Right renal cortex interstitium (tissue), 3 donors: ENCODE measurements around the gene IP6K1. TPM values are rescaled to one million over a fixed set of nuclear protein-coding genes. Genes with fewer than 3 reads are reported as not detected.
A peak's percentile ranks its signal among the peaks of the same experiment; 100 is the strongest.
"Not testable (repeated sequence)": the region's sequence is repeated elsewhere in the genome, so short reads cannot be mapped to it uniquely, and the experiment has no call there.

Experiments used
- DNase-seq, 3 donors: peaks; one replicate each; pipeline ENCODE4 v3.0.0-alpha.2; 2013; ENCODE audit warnings: low read depth in 3 of 3, low spot score in 2 of 3
- polyA plus RNA-seq, 3 donors: library from polyadenylated mRNA; unstranded; fragments of 120-200 nt; gene quantifications; one replicate each; pipeline ENCODE4 v1.2.1, GENCODE V29; 2013; ENCODE audit not compliant: insufficient read length in 3 of 3

The IP6K1 gene
- polyA plus RNA-seq, result 10 to 100 TPM; 52.5 to 60.9 (median 55.7) TPM

- peak; percentile 99 to 100 (median 100) for DNase-seq
These were observed at the start of gene IP6K1 for GRCh38 chr3:49786357-49787181. IP6K1 (minus strand) TSS chr3:49786542; CDS start chr3:49748040, 38,502 bp downstream.

GRCh38 chr3:49831341-49831740, 45.0 kb upstream of the IP6K1 start:
- DNase-seq, result no peak

- DNase-seq, result no peak
These were observed 39.7 kb upstream of the IP6K1 start for GRCh38 chr3:49826016-49826415.

DNA sequence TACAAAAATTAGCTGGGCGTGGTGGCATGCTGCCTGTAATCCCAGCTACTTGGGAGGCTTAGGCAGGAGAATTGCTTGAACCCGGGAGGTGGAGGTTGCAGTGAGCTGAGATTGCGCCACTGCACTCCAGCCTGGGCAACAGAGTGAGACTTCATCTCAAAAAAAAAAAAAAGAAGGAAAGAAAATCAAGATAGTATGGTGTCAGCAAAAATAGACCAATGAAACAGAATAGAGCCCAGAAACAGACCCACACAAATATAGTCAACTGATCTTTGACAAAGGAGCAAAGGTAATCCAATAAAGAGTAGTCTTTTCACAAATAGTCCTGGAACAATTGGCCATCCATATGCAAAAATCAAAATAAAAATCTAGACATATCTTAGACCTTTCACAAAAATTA, 36.8 kb upstream of the IP6K1 start:
- not testable (repeated sequence) for DNase-seq

DNA sequence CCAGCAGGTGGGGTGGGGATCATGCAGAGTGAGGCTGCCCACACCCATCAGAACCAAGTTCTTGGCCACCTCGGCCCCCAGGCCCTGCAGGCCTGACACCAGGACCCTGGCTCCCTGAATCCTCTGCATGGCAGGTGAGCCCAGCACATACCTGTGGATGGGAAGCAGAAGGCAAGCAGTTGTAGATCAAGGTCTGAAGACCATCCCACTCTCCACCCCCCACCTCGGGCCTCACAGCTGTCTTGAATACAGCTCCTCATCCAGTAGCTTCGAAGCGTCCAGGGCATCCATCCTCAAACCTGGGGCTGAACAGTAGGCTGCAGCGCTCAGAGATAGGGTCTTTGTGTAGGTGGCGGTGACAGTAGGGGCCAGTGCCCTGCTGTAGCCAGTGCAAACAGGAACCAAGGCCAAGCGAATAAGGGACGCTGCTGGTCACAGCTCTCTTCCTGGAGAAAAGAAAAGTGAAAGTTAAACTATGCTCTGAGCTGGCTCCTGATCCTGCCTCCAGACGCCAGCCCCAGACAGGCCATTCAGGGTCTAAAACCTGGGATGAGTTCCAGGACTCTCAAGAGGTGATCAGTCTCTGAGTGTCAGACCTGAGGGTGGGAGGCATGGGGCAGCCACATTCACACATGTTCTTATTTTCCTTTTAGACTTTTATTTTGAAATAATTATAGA, 27.3 kb upstream of the IP6K1 start, which contains the start of gene UBA7:
UBA7 (minus strand) TSS at position 457 of the 678 bp plus-strand sequence; CDS start at position 291, 166 bp downstream.
- no peak for DNase-seq

DNA sequence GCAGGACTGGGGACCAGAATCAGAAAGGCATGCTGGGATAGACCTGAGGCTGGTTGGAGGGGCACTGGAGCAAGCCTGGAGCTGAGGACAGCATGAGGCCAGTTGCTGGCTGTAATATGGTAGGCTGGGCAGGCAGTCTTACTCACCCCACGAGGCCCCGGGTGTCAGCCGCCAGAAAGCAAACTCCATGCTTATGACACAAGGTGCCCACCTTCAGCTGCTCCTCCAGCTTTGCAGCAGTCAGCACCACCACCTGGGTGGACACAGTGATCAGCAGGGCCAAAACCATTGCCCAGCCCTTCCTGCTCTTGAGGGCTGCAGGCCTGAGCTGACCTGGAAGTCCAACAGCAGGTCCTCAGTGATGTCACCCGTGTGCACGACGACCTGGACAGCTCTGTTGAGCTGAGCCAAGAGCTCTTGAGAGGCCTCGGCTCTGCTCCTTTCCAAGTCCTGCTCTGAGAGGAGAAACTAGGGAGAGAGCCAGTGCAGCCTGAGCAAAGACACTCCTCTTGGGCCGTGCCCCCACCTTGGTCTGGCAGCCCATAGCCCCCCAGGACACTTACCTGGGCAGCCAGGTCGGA, 26.7 kb upstream of the IP6K1 start:
- DNase-seq, result no peak

GRCh38 chr3:49807431-49808114, 21.2 kb upstream of the IP6K1 start:
- peak in 1 of 3 donors; percentile 45 for DNase-seq

DNA sequence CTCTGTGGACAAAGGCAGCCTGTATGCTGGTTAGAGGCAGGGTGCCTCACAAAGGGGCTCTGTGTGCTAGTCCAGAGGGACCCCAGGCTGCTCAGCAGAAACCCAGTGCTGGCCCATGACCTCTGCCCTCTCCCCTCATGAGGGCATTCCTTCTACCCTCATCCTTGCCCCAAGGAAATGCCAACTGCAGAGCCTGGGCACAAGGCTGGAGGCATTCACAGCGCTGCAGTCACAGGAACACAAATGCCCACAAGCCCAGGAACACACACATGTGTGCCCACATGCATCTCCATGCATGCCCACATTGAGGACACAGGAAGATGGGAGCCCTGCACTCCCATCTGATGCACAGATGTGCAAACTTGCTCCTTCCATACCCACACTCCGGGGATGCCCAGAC, 20.5 kb upstream of the IP6K1 start:
- no peak for DNase-seq

DNA sequence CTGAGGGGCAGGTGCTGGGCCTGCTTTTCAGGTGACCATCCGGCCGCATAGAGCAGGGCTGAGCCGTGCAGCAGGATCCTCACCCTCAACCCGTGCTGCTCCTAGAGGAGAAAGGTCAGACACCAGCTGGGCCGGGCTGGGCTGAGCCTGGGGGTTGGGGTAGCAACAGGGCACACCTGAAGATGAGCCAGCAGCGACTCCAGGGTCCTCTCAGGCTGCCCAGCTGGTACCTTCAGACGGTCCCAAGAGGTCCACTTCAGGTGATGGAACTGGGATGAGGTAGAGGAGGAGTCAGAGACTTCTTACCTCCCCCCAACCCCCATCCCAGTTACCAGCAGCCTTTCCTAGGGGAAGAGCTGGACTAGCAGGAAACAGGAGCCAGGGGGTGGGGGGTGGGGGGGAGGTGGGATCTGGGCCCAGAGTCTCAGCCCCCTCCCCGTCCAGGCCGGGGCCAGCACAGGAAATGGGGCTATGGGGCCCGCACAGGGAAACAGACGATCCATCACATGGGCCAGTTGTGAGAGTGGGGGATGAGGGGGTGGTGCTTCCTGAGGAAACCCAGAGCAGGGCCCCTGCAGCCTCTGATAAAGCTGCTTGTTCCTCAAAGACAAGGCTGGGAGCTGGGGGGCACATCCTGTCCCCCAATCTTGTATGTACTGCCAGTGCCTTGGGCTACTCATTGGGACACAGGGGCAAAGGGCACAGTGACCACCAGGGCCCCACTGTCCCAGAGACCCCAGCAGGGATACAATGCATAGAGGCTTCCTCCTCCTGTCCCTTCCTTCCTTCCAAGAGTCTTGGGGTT, 19.8 kb upstream of the IP6K1 start:
- peak in 2 of 3 donors; percentile 74 to 77 for DNase-seq

DNA sequence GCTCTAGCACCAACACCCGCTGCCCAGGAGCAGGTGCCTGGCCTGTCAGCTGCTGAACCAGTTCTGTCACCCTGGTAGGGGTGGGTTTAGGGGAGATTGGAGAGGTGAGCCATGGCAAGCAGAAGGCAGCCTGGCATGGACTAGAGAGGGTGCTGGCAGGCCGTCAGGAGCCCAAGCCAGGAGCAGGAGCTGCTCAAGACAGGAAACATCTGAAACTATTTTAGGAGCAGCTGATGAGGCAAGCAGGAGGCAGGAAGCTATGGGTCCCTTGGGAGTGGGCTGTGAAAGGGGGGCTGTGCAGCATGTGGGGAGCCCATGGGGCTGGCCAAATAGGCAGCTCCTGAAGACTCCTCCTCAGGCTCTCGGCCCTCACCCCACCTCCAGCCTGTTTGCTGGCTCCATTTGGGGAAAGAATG, 19.0 kb upstream of the IP6K1 start:
- peak in 2 of 3 donors; percentile 65 to 75 for DNase-seq

DNA sequence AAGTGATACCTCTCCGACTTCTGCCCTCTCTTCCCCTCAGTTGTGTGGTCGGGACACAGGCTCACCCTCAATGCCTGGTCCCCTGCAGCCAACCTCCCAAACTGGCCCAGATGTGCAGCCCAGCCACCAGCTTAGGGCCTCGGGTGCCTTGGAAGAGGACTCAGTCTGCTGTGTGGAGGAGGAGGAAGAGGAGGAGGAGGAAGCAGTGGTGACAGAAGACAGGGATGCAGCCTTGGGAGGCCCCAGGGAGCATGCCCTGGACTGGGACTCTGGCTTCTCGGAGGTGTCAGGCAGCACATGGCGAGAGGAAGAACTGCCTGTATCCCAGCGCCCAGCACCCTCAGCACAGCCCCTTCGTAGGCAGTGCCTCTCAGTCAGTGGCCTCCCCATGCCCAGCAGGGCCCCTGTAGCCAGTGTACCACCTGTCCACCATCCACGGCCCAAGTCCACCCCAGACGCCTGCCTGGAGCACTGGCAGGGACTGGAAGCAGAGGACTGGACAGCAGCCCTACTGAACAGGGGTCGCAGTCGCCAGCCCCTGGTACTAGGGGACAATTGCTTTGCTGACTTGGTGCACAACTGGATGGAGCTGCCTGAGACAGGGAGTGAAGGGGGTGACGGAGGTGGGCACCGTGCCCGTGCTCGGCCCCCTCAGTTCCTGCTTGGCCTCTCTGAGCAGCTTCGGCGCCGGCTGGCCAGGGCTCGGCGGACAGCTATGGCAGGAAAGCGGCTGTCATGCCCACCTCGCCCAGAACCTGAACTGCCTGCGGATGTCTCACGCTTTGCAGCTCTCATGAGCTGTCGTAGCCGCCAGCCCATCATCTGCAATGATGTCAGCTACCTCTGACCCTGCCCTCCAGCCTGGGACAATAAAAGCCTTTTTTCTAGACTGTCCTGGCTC, 18.0 kb upstream of the IP6K1 start:
- DNase-seq, result no peak

- DNase-seq, result peak in 1 of 3 donors; percentile 52
These were observed 17.3 kb upstream of the IP6K1 start for GRCh38 chr3:49803465-49804140.

GRCh38 chr3:49802719-49803464, 16.6 kb upstream of the IP6K1 start, which contains the start of gene INKA1:
INKA1 (plus strand) TSS chr3:49803261; CDS start chr3:49803393, 132 bp downstream.
- peak in 2 of 3 donors; percentile 77 to 83 for DNase-seq

GRCh38 chr3:49801160-49801559, 14.8 kb upstream of the IP6K1 start:
- no peak for DNase-seq

DNA sequence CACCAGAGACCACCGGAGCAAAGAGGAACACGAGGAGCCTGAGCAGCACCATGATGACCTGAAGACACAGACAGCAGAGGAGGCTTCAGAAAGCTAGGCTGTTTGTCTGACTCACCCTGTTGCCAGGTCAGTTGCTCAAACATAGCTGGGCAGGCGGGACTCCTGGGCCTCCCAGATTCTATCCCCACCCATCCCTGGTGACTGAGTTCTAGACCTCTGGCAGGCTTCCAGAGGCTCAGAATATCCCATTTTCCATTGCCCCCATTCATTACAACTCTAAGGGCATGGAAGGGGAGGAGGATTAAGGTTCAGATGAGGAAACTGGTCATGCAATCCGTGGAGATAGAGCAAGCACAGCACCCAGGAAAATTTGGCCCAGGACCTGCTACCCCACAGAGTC, 13.4 kb upstream of the IP6K1 start, which contains the start of gene CDHR4:
CDHR4 (minus strand) TSS at position 113 of the 400 bp plus-strand sequence; CDS start at position 52, 61 bp downstream.
- no peak for DNase-seq

DNA sequence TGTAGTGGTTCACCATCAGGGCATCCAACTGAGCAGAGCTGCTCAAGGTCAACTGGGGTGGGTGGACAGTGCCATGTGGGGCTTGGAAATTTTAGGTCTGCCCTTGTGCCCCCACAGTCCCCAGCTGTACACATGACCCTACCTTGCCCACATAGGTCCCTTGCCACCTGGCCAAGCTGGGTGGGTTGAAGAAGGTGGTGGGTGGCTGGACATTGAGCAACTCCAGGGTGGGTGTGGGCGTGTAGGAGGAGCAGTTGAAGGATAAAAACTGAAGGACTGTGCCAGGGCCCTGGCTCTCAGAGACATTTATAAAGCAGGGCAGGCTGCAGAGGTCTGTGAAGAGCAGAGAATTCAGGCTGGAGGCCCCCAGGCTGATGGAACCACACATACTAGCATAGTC, 12.8 kb upstream of the IP6K1 start:
- no peak for DNase-seq
